Measurements from ENCODE around the gene SCUBE3.

- TF ChIP-seq EP300 (conservative IDR thresholded peaks at IDR 0.05; ENCODE audit: poor library complexity, severe bottlenecking) (no peak), CTCF (IDR thresholded peaks at IDR 0.05; ENCODE audit: poor library complexity, severe bottlenecking) (no peak), TAF1 (IDR thresholded peaks at IDR 0.05; ENCODE audit: low read depth) (no peak), POLR2AphosphoS5 (IDR thresholded peaks at IDR 0.05) (no peak), EZH2 (IDR thresholded peaks at IDR 0.05; ENCODE audit: borderline replicate concordance, insufficient read depth, low read length, poor library complexity, severe bottlenecking) (no peak), RAD21 (conservative IDR thresholded peaks at IDR 0.05) (no peak), REST (IDR thresholded peaks at IDR 0.05; ENCODE audit: borderline replicate concordance) (no peak), SMC3 (conservative IDR thresholded peaks at IDR 0.05; ENCODE audit: poor library complexity) (no peak)
These were observed 9.6 kb downstream of the SCUBE3 start for GRCh38 chr6:35223396-35223795.
